HG02678 (cell line): ENCODE data around the gene SLC25A40.
A peak's percentile ranks its signal among the peaks of the same experiment; 100 is the strongest.
"Not testable (repeated sequence)": the region's sequence is repeated elsewhere in the genome, so short reads cannot be mapped to it uniquely, and the experiment has no call there.

ENCODE experiments used
- ATAC-seq: cut with Tn5 transposase; IDR thresholded peaks from one replicate; pipeline ENCODE4 v1.9.1; 2021; ENCODE audit warnings: mild to moderate bottlenecking, moderate library complexity; ENCODE audit not compliant: unreplicated experiment

Gene SLC25A40

DNA sequence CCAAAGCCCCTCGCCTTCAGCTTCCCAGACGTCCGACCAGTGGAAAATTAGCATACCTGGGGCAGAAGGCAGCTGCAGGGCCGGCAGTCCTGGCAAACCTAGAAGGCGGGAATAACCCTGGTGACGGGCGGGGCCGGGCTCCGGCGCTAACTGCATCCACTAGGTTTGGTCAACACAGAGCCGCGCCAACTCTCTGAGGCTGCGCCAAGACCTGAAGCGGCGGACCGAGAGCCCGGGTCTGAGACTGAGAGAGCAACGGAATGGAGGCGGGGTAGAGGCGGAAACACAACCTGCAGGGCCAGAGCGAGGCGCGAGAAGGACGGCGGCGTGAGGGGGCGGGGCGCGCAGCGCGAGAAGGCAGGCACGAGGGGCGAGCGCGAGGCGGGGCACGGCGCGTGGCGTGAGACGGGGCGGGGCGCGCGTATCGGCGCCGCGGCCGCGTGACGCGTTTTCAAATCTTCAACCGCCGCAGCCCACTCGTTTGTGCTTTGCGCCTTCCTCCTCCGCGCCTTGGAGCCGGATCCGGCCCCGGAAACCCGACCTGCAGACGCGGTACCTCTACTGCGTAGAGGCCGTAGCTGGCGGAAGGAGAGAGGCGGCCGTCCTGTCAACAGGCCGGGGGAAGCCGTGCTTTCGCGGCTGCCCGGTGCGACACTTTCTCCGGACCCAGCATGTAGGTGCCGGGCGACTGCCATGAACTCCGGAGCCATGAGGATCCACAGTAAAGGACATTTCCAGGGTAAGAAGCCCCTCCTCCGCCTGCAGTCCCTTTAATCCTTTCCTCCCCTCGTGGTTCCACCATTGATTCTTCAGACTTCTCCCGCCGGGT lies at the start of gene SLC25A40, which contains the start of gene DBF4:
Gene SLC25A40, minus strand, starts transcription at position 321 of the 829 bp plus-strand sequence. CDS start 17,633 bp downstream, outside the sequence.
Gene DBF4, plus strand, starts transcription at position 454 of the 829 bp plus-strand sequence. Its CDS starts 240 bp downstream, at position 694.
- ATAC-seq: peak; percentile 89

GRCh38 chr7:87922759-87923395 lies 46.7 kb upstream of the SLC25A40 start:
- ATAC-seq: not testable (repeated sequence)

DNA sequence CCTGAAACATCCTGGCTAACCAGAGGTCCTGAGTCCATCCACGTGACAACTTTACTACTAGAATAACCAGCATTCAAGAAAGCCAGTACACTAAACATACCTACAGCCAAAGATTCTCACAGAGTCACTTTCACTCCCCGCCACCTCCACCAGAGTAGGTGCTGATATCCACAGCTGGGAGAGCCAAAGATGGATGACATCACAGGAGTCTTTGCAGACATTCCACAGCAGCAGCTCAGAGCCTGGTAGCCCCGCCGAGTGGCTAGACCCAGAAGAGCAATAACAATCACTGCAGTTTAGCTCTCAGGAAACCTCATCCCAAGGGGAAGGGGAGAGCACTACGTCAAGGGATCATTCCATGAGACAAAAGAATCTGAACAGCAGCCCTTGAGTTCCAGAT lies 44.4 kb upstream of the SLC25A40 start:
- ATAC-seq: no peak

GRCh38 chr7:87919875-87920274 lies 43.7 kb upstream of the SLC25A40 start:
- ATAC-seq: no peak

- ATAC-seq: no peak
Observed at GRCh38 chr7:87918740-87919139, 42.6 kb upstream of the SLC25A40 start.

GRCh38 chr7:87912121-87912520 lies 36.0 kb upstream of the SLC25A40 start:
- no peak for ATAC-seq

GRCh38 chr7:87908814-87909213 lies 32.7 kb upstream of the SLC25A40 start:
- not testable (repeated sequence) for ATAC-seq

DNA sequence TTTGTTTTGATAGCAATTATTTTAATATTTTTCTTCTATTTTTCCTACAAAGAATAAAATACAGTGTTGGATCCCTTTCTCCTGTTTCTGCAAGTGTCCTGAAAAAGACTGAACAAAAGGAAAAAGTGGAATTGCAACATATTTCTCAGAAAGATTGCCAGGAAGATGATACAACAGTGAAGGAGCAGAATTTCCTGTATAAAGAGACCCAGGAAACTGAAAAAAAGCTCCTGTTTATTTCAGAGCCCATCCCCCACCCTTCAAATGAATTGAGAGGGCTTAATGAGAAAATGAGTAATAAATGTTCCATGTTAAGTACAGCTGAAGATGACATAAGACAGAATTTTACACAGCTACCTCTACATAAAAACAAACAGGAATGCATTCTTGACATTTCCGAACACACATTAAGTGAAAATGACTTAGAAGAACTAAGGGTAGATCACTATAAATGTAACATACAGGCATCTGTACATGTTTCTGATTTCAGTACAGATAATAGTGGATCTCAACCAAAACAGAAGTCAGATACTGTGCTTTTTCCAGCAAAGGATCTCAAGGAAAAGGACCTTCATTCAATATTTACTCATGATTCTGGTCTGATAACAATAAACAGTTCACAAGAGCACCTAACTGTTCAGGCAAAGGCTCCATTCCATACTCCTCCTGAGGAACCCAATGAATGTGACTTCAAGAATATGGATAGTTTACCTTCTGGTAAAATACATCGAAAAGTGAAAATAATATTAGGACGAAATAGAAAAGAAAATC lies 31.2 kb upstream of the SLC25A40 start:
- ATAC-seq: not testable (repeated sequence)

DNA sequence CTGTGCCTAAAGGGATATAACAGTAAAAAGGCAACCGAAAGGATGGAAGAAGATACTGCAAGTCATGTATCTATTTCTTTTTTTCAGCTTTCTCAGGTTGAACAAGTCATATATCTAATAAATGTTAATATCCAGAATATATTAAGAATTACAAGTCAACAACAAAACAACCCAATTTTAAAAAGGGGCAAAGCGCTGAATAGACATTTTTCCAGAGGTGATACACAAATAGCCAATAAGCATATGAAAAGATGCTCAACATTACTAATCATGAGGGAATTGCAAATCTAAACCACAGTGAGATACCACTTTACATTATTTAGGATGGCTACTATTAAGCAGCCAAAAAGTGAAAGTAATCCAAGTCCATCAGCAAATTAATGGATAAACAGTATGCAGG lies 23.1 kb upstream of the SLC25A40 start:
- no peak for ATAC-seq

DNA sequence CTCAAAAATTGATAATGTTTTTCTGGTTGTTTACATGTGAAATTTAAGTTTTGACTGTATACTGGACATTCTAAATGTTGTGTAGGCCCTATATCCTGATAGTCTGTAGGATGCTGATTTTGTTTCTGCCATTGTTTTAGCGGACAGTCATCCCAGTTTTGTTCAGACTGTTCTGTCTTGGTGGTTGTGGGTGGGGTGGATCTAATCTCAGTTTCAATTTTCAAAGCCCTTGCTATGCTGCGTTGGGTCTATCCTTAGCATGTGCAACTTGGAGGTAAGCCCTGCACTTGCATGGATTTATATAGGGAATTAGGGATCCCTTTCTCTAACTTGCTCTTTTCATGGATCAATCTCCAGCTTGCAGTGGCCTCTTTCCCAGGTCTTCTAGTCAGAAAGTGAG lies 19.2 kb upstream of the SLC25A40 start:
- ATAC-seq: no peak

GRCh38 chr7:87886875-87887274 lies 10.7 kb upstream of the SLC25A40 start:
- no peak for ATAC-seq

DNA sequence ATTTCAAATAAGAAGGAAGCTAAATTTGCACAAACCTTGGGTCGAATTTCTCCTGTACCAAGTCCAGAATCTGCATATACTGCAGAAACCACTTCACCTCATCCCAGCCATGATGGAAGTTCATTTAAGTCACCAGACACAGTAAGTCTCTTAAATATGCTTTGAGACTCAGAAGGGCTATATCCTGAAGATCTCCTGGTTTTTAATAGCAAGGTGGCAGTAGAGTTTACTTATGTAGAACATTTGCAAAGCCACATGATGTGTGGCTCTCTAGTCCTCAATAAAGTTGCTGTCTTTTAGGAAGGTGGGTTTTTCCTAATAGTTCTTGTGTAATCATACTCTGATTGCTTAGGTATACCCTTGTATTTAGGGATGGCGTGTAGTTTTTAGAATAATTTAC lies 8.9 kb upstream of the SLC25A40 start:
- no peak for ATAC-seq

GRCh38 chr7:87882151-87882937 lies 6.2 kb upstream of the SLC25A40 start:
- no peak for ATAC-seq

GRCh38 chr7:87878208-87878735 lies 2.1 kb upstream of the SLC25A40 start:
- no peak for ATAC-seq

DNA sequence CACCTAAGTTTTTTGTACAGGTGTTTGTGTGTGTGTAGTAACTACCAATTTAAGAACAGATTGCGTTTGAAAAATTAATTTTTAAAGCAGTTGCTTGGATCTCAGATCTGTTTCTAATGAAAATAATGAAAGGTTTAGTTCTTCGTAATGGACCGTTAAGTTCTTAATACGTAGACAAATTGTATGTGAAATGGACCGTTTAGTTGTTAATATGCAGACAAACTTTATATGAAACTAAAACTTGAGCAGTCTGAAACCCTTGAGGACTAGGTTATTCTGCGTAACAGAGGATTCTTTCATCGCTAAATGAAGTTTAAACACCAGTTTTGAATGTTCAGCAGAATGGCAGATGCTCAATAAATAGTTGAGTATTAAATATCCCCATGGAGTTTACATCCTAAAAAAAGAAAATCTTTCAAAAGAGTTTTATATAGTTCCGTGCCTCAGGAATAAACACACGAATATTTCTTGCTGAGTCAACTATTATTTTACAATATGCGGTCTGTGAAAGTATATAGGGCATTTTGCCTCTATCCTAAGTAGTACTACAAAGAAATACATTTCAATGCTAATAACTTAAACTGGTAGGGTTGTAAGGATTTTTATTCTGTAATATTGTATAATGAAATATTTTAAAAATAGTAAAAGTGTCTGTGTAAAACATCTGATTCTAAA lies 1.3 kb upstream of the SLC25A40 start:
- no peak for ATAC-seq

- ATAC-seq: no peak
Observed at GRCh38 chr7:87876869-87877234, 692 bp upstream of the SLC25A40 start.

DNA sequence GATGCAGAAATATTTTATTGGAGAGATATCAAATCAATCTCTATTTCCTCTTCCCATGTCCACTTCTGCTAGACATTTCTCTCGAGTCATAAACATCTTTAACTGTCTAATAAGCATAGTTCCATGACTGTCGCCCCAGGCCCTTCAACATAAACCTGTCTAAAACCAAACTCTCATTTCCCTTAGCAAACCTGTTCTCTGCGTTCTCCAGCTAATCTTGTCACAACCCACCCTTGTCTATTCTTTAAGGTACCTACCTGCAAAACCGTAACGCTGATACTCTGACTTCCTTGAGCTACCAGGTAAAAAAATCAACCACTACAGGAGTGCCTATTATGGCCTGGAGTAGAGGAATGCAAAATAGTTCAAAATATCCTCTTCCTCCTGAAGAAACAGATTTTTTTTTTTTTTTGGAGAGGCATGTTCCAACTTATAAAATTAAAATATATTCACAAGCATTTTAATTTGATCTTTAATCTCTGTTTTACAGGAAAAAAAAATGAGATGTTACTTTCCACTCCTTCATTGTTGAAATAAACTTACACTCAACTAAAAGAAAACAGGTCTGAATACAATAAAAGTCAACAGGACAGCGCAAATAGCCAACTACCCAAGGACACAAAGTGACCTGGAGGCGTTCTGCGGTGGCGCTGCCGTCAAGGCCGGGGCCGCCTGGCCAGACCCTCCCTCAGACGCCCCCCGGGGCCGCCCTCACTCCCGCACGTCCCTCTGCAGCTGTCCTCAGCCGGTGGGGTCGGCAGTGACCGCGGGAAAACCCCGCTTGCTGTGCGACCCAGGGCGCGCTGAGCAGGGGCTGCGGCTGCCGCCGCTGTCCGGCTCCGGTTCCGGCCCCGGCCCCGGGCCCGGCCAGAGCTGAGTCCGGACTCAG lies 765 bp downstream of the SLC25A40 start:
- ATAC-seq: peak; percentile 22

GRCh38 chr7:87874066-87874465 lies 2.1 kb downstream of the SLC25A40 start:
- no peak for ATAC-seq

- not testable (repeated sequence) for ATAC-seq
Observed at GRCh38 chr7:87873328-87873727, 2.8 kb downstream of the SLC25A40 start.
